G401.6 (cell line): ENCODE data around the gene ZDHHC8.

Source experiments
- FAIRE-seq: peaks from 2 replicates; lab custom pipeline; 2012; peaks lifted over from hg19 to GRCh38; lab: Jason Lieb, UNC

Gene ZDHHC8

DNA sequence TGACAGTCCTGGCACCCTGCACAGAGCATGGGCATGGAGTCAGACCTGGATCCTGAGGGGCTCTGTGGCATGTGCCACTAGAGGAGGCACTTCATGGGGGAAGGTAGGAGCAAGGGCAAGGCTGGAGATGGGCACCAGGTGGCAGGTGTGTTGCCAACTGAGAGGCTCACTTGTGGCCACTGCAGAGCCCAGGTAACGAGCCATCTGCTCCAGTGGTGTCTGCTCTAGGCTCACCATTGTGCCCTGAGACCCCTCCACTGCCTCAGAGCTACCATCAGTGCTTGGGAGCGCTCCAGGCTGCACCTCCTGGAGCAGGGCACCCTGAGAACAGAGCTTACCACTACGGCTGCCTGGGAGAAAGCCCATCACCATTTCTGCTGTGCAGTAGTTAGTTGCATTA, 1.3 kb upstream of the ZDHHC8 start:
- no peak for FAIRE-seq

DNA sequence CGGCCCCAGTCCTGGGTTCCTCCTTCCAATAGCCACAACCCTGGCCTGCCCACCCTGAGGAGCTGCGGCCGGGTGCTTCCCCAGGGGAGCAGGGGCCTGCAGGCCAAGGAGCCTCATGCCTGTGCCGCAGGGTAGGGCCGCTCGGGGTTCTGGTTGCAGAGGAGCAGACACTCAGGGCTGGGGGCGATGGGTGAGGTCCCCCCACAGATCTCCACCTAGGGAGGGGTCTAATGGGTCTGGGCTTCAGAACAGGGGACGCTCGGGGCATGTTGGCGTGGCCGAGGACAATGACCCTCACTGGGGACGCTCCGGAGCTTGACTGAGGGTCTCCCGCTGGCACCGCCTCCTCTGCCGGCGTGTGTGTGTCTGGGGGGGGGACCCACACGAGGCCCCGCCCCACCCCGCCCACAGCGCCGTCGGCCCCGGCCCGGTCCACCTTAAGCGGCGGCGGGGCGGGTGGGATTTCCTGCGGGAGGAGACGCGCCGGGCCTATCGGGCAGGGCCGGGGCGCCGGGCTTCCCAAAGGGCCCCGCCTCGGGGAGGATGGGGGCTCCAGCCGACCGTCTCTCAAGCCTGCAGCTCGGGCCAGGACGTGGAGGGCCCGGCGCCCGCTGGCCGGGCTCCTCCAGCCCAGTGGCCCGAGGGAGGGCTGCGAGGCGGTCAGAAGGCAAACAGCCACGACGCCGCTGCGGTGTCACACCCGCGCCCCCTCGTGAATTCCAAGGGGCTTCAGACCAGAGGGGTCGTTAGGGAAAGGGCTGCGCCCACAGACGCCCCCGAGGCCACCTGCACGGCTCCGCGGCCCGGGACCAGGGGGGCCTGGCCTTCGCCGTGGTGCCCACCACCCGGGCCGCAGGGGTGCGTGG, 640 bp upstream of the ZDHHC8 start:
- FAIRE-seq: no peak

DNA sequence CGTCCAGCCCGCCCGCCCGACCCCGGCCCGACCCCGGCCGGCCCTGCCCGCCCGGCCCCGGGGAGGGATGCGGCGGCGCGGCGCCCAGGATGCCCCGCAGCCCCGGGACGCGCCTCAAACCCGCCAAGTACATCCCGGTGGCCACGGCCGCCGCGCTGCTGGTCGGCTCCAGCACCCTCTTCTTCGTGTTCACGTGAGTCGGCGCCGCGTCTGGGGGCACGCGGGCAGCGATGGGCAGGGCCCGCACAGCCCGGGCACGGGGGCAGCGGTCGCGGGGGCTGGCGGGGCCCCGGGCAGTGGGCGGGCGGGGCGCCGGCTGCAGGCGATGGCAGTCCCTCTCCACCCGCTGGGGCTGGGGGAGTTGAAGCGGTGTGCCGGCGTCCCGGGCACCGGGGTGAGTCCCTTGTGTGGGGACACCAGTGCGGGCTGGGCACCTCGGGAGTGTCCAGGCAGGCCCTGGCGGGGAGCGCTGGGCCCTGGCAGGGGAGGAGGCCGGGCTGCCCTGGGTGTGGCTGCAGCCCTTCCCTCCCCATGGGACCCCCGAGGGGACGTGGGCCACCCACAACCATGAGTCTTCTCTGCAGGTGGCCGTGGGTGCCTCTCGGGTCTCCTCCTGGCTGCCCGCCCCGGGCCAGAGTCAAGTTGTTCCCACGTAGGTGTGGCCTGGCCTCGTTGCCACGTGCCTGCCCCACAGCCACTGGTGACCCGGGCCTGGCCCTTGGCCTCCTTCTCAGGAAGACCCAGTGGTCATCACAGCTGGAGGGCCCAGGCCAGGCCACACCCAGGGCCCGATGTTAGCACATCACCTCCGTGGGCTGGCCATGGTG, 468 bp downstream of the ZDHHC8 start:
- FAIRE-seq: no peak

DNA sequence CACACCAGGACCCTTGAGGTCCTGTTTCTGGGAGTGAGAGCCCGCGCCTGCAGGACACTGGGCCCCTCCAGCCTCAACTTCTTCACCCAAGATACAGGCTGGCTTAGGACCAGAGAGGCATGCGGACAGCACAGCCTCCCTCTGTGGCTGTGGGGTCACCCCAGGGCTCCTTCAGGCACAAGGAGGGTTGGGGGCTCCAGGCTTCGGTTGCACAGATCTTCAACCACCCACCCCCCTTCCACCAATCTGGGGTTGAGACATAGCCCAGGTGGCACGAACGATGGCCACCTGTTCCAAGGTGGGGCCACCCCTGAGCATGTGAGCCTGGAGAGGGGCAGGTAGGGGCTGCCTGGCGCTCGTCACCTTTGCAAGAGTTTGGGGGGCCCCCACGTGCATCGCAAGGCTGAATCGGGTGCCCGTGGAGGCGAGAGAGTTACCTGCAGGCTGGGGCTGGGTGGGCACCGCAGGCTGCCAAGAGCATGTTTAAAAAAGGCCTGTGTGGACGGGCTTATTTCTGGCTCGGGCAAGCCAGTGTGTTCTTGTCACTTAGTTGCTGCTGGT, 1.2 kb downstream of the ZDHHC8 start:
- no peak for FAIRE-seq

GRCh38 chr22:20133930-20134549, 2.4 kb downstream of the ZDHHC8 start:
- no peak for FAIRE-seq

- no peak for FAIRE-seq
Measured at GRCh38 chr22:20135265-20135664, 3.7 kb downstream of the ZDHHC8 start.

DNA sequence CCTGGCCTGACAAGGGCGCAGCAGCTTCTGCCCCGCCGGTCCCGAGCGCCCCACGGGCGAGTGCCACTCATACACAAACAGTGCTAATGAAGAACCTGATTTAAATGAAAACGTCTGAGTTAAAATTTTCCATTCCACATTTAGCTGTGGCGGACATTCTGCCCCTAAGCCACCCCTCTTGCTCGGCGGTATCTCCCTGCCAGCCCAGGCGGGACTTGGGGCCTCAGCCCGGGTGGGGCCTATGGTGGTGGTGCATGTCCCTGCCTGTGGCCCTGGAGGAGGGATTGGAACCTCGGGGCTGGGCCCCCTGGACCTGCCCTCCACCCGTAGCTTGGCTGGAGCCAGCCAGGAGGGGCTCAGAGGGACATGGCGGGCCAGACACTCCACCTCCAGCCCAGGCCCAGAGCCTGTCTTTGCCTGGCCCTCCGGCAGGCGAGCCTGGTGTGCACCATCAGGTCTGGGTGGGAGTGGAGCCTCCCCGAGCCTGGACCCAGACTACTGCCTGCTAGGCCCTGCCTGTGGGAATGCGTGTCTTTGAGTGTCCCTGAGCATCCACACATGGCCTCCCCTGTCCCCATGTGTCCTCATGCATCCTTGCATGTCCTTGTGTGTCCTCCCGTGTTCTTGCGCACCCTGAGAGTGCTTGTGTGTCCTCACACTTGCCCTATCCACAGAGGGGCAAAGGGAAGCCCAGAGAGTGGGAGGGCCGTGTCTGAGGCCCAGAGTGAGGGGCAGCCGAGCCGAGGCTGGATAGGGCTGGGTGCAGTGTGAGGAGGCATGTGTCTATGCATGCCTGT, 4.4 kb downstream of the ZDHHC8 start:
- no peak for FAIRE-seq

DNA sequence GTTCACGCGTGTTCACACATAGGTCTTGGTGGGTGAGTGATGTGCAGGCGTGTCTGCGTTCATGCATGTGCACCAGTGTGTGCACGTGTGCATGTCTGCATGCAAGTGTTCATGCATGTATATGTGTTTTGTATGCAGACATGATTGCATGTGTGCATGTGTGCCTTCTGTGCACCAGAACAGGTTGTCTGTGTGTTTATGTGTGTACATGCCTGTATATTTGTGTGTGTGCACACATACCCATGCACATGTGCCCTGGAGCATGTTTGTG, 4.9 kb downstream of the ZDHHC8 start:
- FAIRE-seq: no peak

DNA sequence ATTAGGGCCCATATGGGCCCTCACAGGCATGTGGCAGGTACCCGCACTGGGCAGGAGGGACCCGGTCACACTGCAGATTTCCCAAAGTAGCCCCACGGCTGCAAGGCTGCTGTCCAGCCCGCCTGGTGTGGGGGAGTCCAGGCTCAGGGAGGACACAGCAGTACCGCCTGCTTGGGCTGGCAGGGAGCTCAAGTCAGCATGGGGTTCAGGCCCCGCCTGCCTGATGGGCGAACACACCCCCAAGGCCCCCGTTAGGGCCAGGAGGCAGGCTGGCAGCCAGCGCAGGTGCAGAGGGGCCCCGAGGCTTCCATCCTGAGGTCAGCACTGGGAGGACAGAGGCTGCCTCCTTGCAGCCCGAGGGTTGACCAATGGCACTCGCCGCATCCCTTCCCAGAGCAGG, 5.5 kb downstream of the ZDHHC8 start:
- FAIRE-seq: no peak

DNA sequence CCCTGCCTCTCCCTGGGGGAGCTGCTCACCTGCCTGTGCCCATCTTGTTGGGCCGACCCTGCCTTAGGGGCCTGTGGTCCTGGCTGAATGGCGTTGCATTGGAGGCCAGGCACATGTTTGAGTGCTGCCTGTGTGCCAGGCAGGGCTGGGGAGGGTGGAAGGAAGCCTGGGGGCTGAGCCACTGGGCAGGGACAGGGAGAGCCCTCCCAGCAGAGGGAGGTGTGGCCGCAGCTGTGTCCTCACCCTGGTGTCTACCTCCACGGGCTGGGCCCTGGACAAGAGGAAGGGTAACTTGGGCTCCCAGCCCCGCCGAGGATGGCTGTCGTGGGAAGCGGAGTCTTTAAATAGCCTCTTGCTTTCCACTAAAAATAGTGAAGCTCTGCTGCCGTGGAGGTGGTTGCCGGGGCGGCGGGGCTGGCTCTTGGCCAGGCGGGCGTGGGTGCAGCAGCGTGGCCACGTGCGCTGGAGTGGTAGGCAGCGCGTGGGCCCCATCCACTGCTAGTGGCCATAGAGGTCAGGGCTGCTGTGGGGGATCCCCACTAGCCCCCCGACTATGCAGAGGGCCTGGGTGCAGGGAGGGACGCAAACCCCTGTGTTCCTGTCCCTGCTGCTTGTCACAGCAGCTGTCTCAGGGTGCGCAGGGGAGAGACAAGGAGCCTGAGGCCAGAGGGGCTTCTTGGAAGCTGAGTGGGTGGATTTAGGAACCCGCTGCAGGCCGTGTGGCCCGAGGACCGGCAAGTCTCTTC, 6.2 kb downstream of the ZDHHC8 start:
- FAIRE-seq: no peak

DNA sequence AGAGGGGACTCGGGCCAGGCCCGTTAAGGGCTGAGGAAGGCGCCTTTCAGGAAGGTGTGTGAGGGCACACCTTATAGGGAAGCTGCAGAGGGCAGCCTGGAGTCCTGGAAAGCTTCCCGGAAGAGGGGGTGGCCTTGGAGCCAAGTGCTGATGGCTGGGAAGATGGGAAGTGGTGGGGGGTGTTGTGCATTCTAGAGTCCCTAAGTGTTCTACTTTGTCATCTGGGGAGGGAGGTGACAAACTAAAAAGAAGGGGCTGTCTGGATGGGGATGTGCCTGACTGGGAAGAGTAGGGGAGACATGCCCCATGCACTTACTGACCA, 6.8 kb downstream of the ZDHHC8 start:
- no peak for FAIRE-seq

- no peak for FAIRE-seq
Measured at GRCh38 chr22:20138868-20139267, 7.3 kb downstream of the ZDHHC8 start.

DNA sequence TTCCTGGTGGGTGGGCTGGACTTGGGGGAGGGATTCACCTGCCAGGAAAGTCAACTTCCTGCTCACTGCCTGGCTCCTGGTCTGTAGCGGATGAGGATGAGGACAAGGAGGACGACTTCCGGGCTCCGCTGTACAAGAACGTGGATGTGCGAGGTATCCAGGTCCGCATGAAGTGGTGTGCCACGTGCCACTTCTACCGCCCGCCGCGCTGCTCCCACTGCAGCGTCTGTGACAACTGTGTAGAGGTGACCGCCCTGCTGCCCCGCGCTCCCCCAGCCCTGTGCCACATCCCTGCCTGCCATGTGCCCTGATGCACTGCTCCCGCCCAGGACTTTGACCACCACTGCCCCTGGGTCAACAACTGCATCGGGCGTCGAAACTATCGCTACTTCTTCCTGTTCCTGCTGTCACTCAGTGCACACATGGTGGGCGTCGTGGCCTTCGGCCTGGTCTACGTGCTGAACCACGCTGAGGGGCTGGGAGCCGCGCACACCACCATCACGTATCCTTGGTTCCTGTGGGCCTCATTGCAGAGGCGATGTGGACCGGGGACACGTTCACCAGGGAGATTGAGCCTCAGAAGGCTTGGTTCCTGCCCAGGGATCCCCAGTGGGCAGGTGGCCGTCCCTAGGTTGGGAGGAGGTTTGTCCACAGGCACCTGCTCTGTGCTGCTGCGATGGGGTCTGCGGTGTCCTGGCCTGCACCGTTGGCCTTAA, 7.9 kb downstream of the ZDHHC8 start:
- no peak for FAIRE-seq

DNA sequence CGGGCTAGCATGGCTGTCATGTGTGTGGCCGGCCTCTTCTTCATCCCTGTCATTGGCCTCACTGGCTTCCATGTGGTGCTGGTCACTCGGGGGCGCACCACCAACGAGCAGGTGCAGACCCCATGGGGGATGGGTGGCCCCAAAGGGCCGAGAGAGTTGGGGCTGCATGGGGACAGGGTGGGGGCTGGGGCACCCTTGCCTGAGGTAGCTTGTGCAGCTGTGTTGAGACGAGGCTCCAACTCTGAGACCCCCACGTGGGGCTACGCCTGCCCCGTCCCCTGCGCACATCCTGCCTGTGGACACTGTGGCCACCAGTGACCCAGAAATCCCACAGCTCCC, 8.5 kb downstream of the ZDHHC8 start:
- no peak for FAIRE-seq

- FAIRE-seq: no peak
Measured at GRCh38 chr22:20140521-20140964, 8.9 kb downstream of the ZDHHC8 start.

GRCh38 chr22:20141186-20142077, 9.8 kb downstream of the ZDHHC8 start:
- no peak for FAIRE-seq

GRCh38 chr22:20142711-20143621, 11.4 kb downstream of the ZDHHC8 start:
- no peak for FAIRE-seq

- FAIRE-seq: no peak
Measured at GRCh38 chr22:20143883-20144665, 12.5 kb downstream of the ZDHHC8 start.
